Measurements from ENCODE around the gene PRKN.

The PRKN gene

DNA sequence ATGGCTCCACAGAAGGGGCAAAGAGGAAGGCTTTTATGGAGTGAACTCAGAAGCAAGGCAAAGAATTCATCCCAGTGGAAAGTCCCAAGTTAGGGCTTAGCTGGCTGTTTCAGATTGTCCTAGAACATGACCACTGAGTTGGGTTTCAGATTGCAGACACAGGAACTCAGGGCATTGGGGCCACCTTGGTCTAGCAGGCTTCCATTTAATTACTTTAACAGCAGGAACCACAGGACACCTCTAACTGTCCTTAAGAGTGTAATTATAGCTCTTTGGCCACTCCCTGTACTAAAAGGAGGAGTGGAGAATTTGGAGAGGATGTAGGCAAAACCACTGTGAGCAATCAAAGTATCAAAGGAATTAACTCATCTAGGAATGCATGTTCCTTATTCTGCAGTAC lies 1303.1 kb downstream of the PRKN start:
- H3K4me3 ChIP-seq (ENCODE audit: low read depth in 1 of 2, low read length in 2 of 2): no peak overlapping the region
- H3K27ac ChIP-seq (ENCODE audit: low read length): no peak overlapping the region
- no peaks in the 10 kb centered on the region for H3K4me1 ChIP-seq (ENCODE audit: control insufficient read depth in 1 of 2, insufficient read depth in 2 of 2, low read length in 2 of 2)
- no peaks in the 10 kb centered on the region for H3K9me3 ChIP-seq (ENCODE audit: control insufficient read depth in 1 of 2, low read length in 2 of 2)
- H3K27me3 ChIP-seq (ENCODE audit: low read depth, low read length): no peaks in the 10 kb centered on the region
- no peaks in the 10 kb centered on the region for H3K36me3 ChIP-seq (ENCODE audit: control insufficient read depth in 1 of 2, insufficient read depth in 2 of 2, low read length in 2 of 2)

- Histone ChIP-seq H3K4me3 (ENCODE audit: low read depth in 1 of 2, low read length in 2 of 2) (no peak overlapping the region), H3K9me3 (ENCODE audit: control insufficient read depth in 1 of 2, low read length in 2 of 2) (no peaks in the 10 kb centered on the region), H3K27ac (ENCODE audit: low read length) (no peak overlapping the region), H3K27me3 (ENCODE audit: low read depth, low read length) (no peaks in the 10 kb centered on the region), H3K4me1 (ENCODE audit: control insufficient read depth in 1 of 2, insufficient read depth in 2 of 2, low read length in 2 of 2) (peaks cover 0 to 3% of the 10 kb centered on the region in 2 donors), H3K36me3 (ENCODE audit: control insufficient read depth in 1 of 2, insufficient read depth in 2 of 2, low read length in 2 of 2) (no peaks in the 10 kb centered on the region)
Observed at GRCh38 chr6:161422710-161423680, 1304.6 kb downstream of the PRKN start.

GRCh38 chr6:161418463-161418945 lies 1309.1 kb downstream of the PRKN start:
- Histone ChIP-seq H3K9me3 (ENCODE audit: control insufficient read depth in 1 of 2, low read length in 2 of 2) (no peaks in the 10 kb centered on the region), H3K27ac (ENCODE audit: low read length) (no peak overlapping the region), H3K4me1 (ENCODE audit: control insufficient read depth in 1 of 2, insufficient read depth in 2 of 2, low read length in 2 of 2) (peaks cover 0 to 9% of the 10 kb centered on the region in 2 donors), H3K36me3 (ENCODE audit: control insufficient read depth in 1 of 2, insufficient read depth in 2 of 2, low read length in 2 of 2) (no peaks in the 10 kb centered on the region), H3K4me3 (ENCODE audit: low read depth in 1 of 2, low read length in 2 of 2) (no peak overlapping the region), H3K27me3 (ENCODE audit: low read depth, low read length) (no peaks in the 10 kb centered on the region)

DNA sequence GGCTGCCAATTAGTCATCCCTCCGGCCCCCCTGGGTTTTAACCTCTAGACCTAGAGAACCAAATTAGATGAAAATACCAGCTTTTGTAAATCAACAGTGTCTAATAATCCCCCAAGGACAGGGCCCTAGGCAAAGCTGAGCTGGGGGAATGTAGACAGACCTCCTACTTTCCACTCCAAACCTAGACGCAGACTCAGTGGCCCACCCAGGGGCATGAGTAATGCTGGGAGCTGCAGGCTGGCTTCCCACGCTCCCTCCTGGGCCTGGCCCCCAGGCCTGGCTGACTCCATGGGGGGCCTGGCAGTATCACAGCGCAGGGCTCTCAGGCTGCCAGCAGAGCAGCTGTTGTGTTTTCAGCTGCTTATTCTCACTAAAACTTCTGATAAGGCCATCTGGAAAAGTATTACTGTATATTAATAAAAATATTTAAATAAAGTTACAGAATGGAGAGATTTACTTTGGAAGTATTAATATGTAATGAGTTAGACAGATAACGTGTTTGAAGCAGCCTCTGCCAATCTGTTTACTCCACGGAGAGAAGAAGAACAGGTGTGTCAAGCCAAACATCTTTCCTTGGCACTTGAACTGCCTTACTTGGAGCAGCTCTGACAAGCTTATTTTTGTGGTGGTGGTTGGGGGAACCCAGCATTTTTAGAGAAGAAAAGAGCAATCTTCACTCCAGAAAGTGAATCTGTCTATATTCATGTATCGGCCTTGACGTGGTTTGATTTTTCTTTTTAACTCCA lies 1309.7 kb downstream of the PRKN start:
- no peak overlapping the region for H3K4me3 ChIP-seq (ENCODE audit: low read depth in 1 of 2, low read length in 2 of 2)
- no peaks in the 10 kb centered on the region for H3K27me3 ChIP-seq (ENCODE audit: low read depth, low read length)
- H3K36me3 ChIP-seq (ENCODE audit: control insufficient read depth in 1 of 2, insufficient read depth in 2 of 2, low read length in 2 of 2): no peaks in the 10 kb centered on the region
- no peaks in the 10 kb centered on the region for H3K9me3 ChIP-seq (ENCODE audit: control insufficient read depth in 1 of 2, low read length in 2 of 2)
- H3K27ac ChIP-seq (ENCODE audit: low read length): no peak overlapping the region
- H3K4me1 ChIP-seq (ENCODE audit: control insufficient read depth in 1 of 2, insufficient read depth in 2 of 2, low read length in 2 of 2): peaks cover 0 to 9% of the 10 kb centered on the region in 2 donors

- Histone ChIP-seq H3K27me3 (ENCODE audit: low read depth, low read length) (no peaks in the 10 kb centered on the region), H3K27ac (ENCODE audit: low read length) (no peak overlapping the region), H3K4me3 (ENCODE audit: low read depth in 1 of 2, low read length in 2 of 2) (no peak overlapping the region), H3K36me3 (ENCODE audit: control insufficient read depth in 1 of 2, insufficient read depth in 2 of 2, low read length in 2 of 2) (no peaks in the 10 kb centered on the region), H3K4me1 (ENCODE audit: control insufficient read depth in 1 of 2, insufficient read depth in 2 of 2, low read length in 2 of 2) (peaks cover 0 to 9% of the 10 kb centered on the region in 2 donors), H3K9me3 (ENCODE audit: control insufficient read depth in 1 of 2, low read length in 2 of 2) (no peaks in the 10 kb centered on the region)
Observed at GRCh38 chr6:161415302-161415855, 1312.2 kb downstream of the PRKN start.

DNA sequence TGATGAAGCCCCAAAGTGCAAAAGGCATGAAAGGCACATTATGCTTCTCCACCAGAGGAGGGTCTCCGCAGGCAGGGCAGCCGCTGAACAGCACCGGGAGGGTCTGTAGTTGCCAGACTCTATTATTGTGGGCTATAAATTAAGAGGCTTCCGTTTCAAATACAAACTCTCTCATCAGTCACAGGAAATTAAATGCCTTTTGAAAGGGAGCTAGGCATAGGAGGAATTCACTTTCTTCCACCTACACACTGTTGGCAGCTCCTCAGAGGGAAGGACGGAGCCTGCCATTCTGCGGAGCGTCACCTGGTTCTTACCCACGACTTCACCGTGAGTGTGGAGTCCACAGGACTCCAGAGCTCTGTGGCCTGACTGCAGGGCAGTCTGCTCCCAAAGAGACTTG lies 1312.9 kb downstream of the PRKN start:
- H3K9me3 ChIP-seq (ENCODE audit: control insufficient read depth in 1 of 2, low read length in 2 of 2): no peaks in the 10 kb centered on the region
- no peaks in the 10 kb centered on the region for H3K27me3 ChIP-seq (ENCODE audit: low read depth, low read length)
- H3K4me3 ChIP-seq (ENCODE audit: low read depth in 1 of 2, low read length in 2 of 2): no peak overlapping the region
- H3K4me1 ChIP-seq (ENCODE audit: control insufficient read depth in 1 of 2, insufficient read depth in 2 of 2, low read length in 2 of 2): peaks cover 0 to 9% of the 10 kb centered on the region in 2 donors
- H3K27ac ChIP-seq (ENCODE audit: low read length): no peak overlapping the region
- no peaks in the 10 kb centered on the region for H3K36me3 ChIP-seq (ENCODE audit: control insufficient read depth in 1 of 2, insufficient read depth in 2 of 2, low read length in 2 of 2)

- no peaks in the 10 kb centered on the region for H3K36me3 ChIP-seq (ENCODE audit: control insufficient read depth in 1 of 2, insufficient read depth in 2 of 2, low read length in 2 of 2)
- H3K4me1 ChIP-seq (ENCODE audit: control insufficient read depth in 1 of 2, insufficient read depth in 2 of 2, low read length in 2 of 2): peaks cover 0 to 9% of the 10 kb centered on the region in 2 donors
- H3K9me3 ChIP-seq (ENCODE audit: control insufficient read depth in 1 of 2, low read length in 2 of 2): no peaks in the 10 kb centered on the region
- no peak overlapping the region for H3K27ac ChIP-seq (ENCODE audit: low read length)
- H3K27me3 ChIP-seq (ENCODE audit: low read depth, low read length): no peaks in the 10 kb centered on the region
- no peak overlapping the region for H3K4me3 ChIP-seq (ENCODE audit: low read depth in 1 of 2, low read length in 2 of 2)
Observed at GRCh38 chr6:161414180-161414579, 1313.4 kb downstream of the PRKN start.

DNA sequence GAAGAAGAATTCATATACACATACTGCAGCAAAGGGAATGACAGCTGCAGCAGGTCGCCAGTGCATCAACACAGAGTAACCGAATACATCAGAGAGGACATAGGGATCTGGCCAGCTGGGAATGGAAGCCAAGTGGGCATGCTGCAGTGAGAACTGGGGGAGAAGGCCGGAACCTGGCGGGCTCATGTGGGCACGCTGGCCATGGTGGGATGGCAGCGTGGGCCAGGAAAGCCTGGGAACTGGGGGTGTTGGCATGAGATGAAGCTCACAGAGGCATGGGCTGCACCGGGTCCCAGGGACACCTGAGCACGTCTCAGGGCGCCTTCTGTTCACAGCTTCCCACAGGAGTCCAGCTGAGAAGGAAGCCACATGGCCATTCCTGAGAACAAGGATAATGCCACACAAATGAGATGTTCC lies 1314.2 kb downstream of the PRKN start:
- Histone ChIP-seq H3K9me3 (ENCODE audit: control insufficient read depth in 1 of 2, low read length in 2 of 2) (no peaks in the 10 kb centered on the region), H3K36me3 (ENCODE audit: control insufficient read depth in 1 of 2, insufficient read depth in 2 of 2, low read length in 2 of 2) (no peaks in the 10 kb centered on the region), H3K27ac (ENCODE audit: low read length) (no peak overlapping the region), H3K4me3 (ENCODE audit: low read depth in 1 of 2, low read length in 2 of 2) (no peak overlapping the region), H3K27me3 (ENCODE audit: low read depth, low read length) (no peaks in the 10 kb centered on the region), H3K4me1 (ENCODE audit: control insufficient read depth in 1 of 2, insufficient read depth in 2 of 2, low read length in 2 of 2) (peaks cover 0 to 9% of the 10 kb centered on the region in 2 donors)

GRCh38 chr6:161412795-161413194 lies 1314.8 kb downstream of the PRKN start:
- Histone ChIP-seq H3K9me3 (ENCODE audit: control insufficient read depth in 1 of 2, low read length in 2 of 2) (no peaks in the 10 kb centered on the region), H3K4me3 (ENCODE audit: low read depth in 1 of 2, low read length in 2 of 2) (no peak overlapping the region), H3K27me3 (ENCODE audit: low read depth, low read length) (no peaks in the 10 kb centered on the region), H3K27ac (ENCODE audit: low read length) (no peak overlapping the region), H3K4me1 (ENCODE audit: control insufficient read depth in 1 of 2, insufficient read depth in 2 of 2, low read length in 2 of 2) (peaks cover 0 to 3% of the 10 kb centered on the region in 2 donors), H3K36me3 (ENCODE audit: control insufficient read depth in 1 of 2, insufficient read depth in 2 of 2, low read length in 2 of 2) (no peaks in the 10 kb centered on the region)

GRCh38 chr6:161411265-161411944 lies 1316.2 kb downstream of the PRKN start:
- Histone ChIP-seq H3K27ac (ENCODE audit: low read length) (no peak overlapping the region), H3K36me3 (ENCODE audit: control insufficient read depth in 1 of 2, insufficient read depth in 2 of 2, low read length in 2 of 2) (no peaks in the 10 kb centered on the region), H3K27me3 (ENCODE audit: low read depth, low read length) (no peaks in the 10 kb centered on the region), H3K4me3 (ENCODE audit: low read depth in 1 of 2, low read length in 2 of 2) (no peak overlapping the region), H3K4me1 (ENCODE audit: control insufficient read depth in 1 of 2, insufficient read depth in 2 of 2, low read length in 2 of 2) (no peaks in the 10 kb centered on the region), H3K9me3 (ENCODE audit: control insufficient read depth in 1 of 2, low read length in 2 of 2) (no peaks in the 10 kb centered on the region)

DNA sequence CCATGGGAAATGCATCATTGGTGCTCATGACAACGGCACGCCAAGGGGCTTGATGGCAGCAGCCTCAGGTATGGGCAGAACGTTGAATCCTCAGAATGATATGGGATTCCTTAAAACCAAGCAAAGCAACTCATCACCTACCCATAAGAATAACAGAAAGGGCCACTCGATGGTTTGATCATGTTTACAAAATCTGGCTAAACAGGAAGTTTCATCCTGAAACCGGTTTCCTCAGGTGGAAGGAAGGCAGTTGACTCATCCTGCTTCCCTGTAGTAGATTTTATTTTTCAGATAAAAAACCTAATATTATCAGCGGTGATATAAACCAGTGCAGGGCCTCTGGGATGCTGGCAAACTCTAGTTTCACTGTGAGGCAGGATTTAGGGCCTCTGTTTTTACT lies 1316.8 kb downstream of the PRKN start:
- no peaks in the 10 kb centered on the region for H3K36me3 ChIP-seq (ENCODE audit: control insufficient read depth in 1 of 2, insufficient read depth in 2 of 2, low read length in 2 of 2)
- no peak overlapping the region for H3K27ac ChIP-seq (ENCODE audit: low read length)
- no peaks in the 10 kb centered on the region for H3K4me1 ChIP-seq (ENCODE audit: control insufficient read depth in 1 of 2, insufficient read depth in 2 of 2, low read length in 2 of 2)
- H3K9me3 ChIP-seq (ENCODE audit: control insufficient read depth in 1 of 2, low read length in 2 of 2): no peaks in the 10 kb centered on the region
- H3K4me3 ChIP-seq (ENCODE audit: low read depth in 1 of 2, low read length in 2 of 2): no peak overlapping the region
- H3K27me3 ChIP-seq (ENCODE audit: low read depth, low read length): no peaks in the 10 kb centered on the region
